ENCODE measurements around the gene RCHY1.

RCHY1 gene

GRCh38 chr4:75457365-75457764 lies 56.8 kb downstream of the RCHY1 start:
- TF ChIP-seq POLR2AphosphoS5 (IDR thresholded peaks at IDR 0.05; ENCODE audit: low read depth, low read length) (no peak), TAF1 (IDR thresholded peaks at IDR 0.05; ENCODE audit: borderline replicate concordance, low read depth, low read length) (no peak), POLR2A (IDR thresholded peaks at IDR 0.05; ENCODE audit: low read depth, low read length) (no peak)
- DNase-seq (ENCODE audit: insufficient read length) (no peak), FAIRE-seq (no peak)

- TF ChIP-seq TAF1 (IDR thresholded peaks at IDR 0.05; ENCODE audit: borderline replicate concordance, low read depth, low read length) (no peak), POLR2AphosphoS5 (IDR thresholded peaks at IDR 0.05; ENCODE audit: low read depth, low read length) (no peak), POLR2A (IDR thresholded peaks at IDR 0.05; ENCODE audit: low read depth, low read length) (no peak)
- FAIRE-seq (no peak), DNase-seq (ENCODE audit: insufficient read length) (no peak)
Observed at GRCh38 chr4:75434105-75434504, 80.1 kb downstream of the RCHY1 start.

- no peak for DNase-seq (ENCODE audit: insufficient read length)
- FAIRE-seq, result no peak
Observed at GRCh38 chr4:75432683-75433082, 81.5 kb downstream of the RCHY1 start.

GRCh38 chr4:75429208-75429607 lies 85.0 kb downstream of the RCHY1 start:
- DNase-seq (ENCODE audit: insufficient read length) (no peak), FAIRE-seq (no peak)
- TF ChIP-seq POLR2AphosphoS5 (IDR thresholded peaks at IDR 0.05; ENCODE audit: low read depth, low read length), result no peak
- no peak for TF ChIP-seq TAF1 (IDR thresholded peaks at IDR 0.05; ENCODE audit: borderline replicate concordance, low read depth, low read length)
- TF ChIP-seq POLR2A (IDR thresholded peaks at IDR 0.05; ENCODE audit: low read depth, low read length), result no peak

More at GRCh38 chr4:75432683-75433082, 81.5 kb downstream of the RCHY1 start:
- no peak for TF ChIP-seq POLR2AphosphoS5 (IDR thresholded peaks at IDR 0.05; ENCODE audit: low read depth, low read length)
- no peak for TF ChIP-seq TAF1 (IDR thresholded peaks at IDR 0.05; ENCODE audit: borderline replicate concordance, low read depth, low read length)

All from GM12892 (cell line).